HepG2 (cell line): ENCODE data around the gene TIA1. TPM values are rescaled to one million over a fixed set of nuclear protein-coding genes. Genes with fewer than 3 reads are reported as not detected.

Experiments used
- ARNT2 ChIP-seq: sonication (generic); formaldehyde crosslinking; IDR thresholded peaks from 2 replicates; pipeline ENCODE4 v1.8.0; 2022; ENCODE audit warnings: mild to moderate bottlenecking, low read depth, missing genetic modification reagents, moderate library complexity
- E2F1 ChIP-seq: sonication (generic); formaldehyde crosslinking; IDR thresholded peaks from 2 replicates; pipeline ENCODE4 v1.5.0; 2020; ENCODE audit warnings: missing genetic modification reagents
- FOXO1 ChIP-seq: sonication (generic); formaldehyde crosslinking; IDR thresholded peaks from 2 replicates; pipeline ENCODE4 v1.4.0; 2020; ENCODE audit warnings: missing genetic modification reagents
- NAIF1 ChIP-seq: sonication (generic); formaldehyde crosslinking; IDR thresholded peaks from 2 replicates; pipeline ENCODE4 v1.5.0; 2020; ENCODE audit warnings: mild to moderate bottlenecking, missing genetic modification reagents, borderline replicate concordance
- NFE2 ChIP-seq: sonication (generic); formaldehyde crosslinking; IDR thresholded peaks from 2 replicates; pipeline ENCODE4 v1.4.0; 2020; ENCODE audit warnings: missing genetic modification reagents
- PBX2 ChIP-seq: IDR thresholded peaks from 2 replicates; pipeline ENCODE4 v1.6.1; 2016; ENCODE audit warnings: control low read depth
- PITX1 ChIP-seq: sonication (generic); formaldehyde crosslinking; IDR thresholded peaks from 2 replicates; pipeline ENCODE4 v1.5.1; 2020; ENCODE audit warnings: mild to moderate bottlenecking, missing genetic modification reagents
- RCOR2 ChIP-seq: IDR thresholded peaks from 2 replicates; pipeline ENCODE4 v1.6.1; 2016; ENCODE audit warnings: missing biosample characterization, missing genetic modification reagents
- RORA ChIP-seq: sonication (generic); formaldehyde crosslinking; IDR thresholded peaks from 2 replicates; pipeline ENCODE4 v1.5.0; 2020; ENCODE audit warnings: mild to moderate bottlenecking, missing genetic modification reagents, moderate library complexity
- SKI ChIP-seq: fragments of 450-650 bp; IDR thresholded peaks from one replicate; pipeline ENCODE4 v1.6.1; 2018; ENCODE audit warnings: mild to moderate bottlenecking; ENCODE audit not compliant: partially characterized antibody
- SMAD3 ChIP-seq: sonication (generic); formaldehyde crosslinking; IDR thresholded peaks from 2 replicates; pipeline ENCODE4 v1.4.0; 2020; ENCODE audit warnings: missing genetic modification reagents
- SNAI1 ChIP-seq: sonication (generic); formaldehyde crosslinking; IDR thresholded peaks from 2 replicates; pipeline ENCODE4 v1.5.0; 2020; ENCODE audit warnings: mild to moderate bottlenecking, missing genetic modification reagents, borderline replicate concordance
- U2AF1 ChIP-seq: fragments of 200-400 bp; formaldehyde crosslinking; optimal IDR thresholded peaks from 2 replicates; pipeline ENCODE3; 2017; ENCODE audit warnings: mild to moderate bottlenecking, low read depth, low read length
- ZBTB4 ChIP-seq: sonication (generic); formaldehyde crosslinking; IDR thresholded peaks from 2 replicates; pipeline ENCODE4 v1.4.0; 2020; ENCODE audit warnings: missing genetic modification reagents, mild to moderate bottlenecking, borderline replicate concordance
- ZMAT5 ChIP-seq: sonication (generic); formaldehyde crosslinking; IDR thresholded peaks from 2 replicates; pipeline ENCODE4 v1.5.0; 2020; ENCODE audit warnings: mild to moderate bottlenecking, low read depth, missing genetic modification reagents, borderline replicate concordance
- ZNF280D ChIP-seq: sonication (generic); formaldehyde crosslinking; IDR thresholded peaks from 2 replicates; pipeline ENCODE4 v1.5.1; 2020; ENCODE audit warnings: mild to moderate bottlenecking, missing genetic modification reagents
- polyA plus RNA-seq, 8 experiments: library from polyadenylated mRNA; depleted of rRNA in 3 of 8; stranded (reverse) in 7 of 8; unstranded in 1 of 8; fragments of >200 nt; fragmentation: Illumina TruSeq in 4 of 8; extraction: Trizol in 4 of 8; gene quantifications; 2 replicates each; pipeline versions ENCODE4 v1.2.1 to v1.2.3, GENCODE V29; 2011 to 2016; ENCODE audit warnings: low read depth in 4 of 8, missing spikeins in 1 of 8, mixed read lengths in 1 of 8; ENCODE audit not compliant: insufficient read depth in 1 of 8
- total RNA-seq, 5 experiments: library from RNA; depleted of rRNA; stranded (reverse); fragments of >200 nt; fragmentation: Illumina TruSeq; extraction: Trizol; gene quantifications; 2 replicates each; pipeline ENCODE4 v1.2.3, GENCODE V29; 2016; ENCODE audit warnings: low read depth in 1 of 5

The TIA1 gene
- total and polyA plus RNA-seq, 2 of the 13 experiments (the other 11 are each of a cell fraction or from before 2014, with no cell fraction given): 209 to 319 TPM

GRCh38 chr2:70190418-70191243 lies 57.8 kb downstream of the TIA1 start, which contains the start of gene C2orf42 (continued):
- peak; percentile 64 for TF ChIP-seq E2F1 (CRISPR knock-in tag)
- TF ChIP-seq PITX1 (CRISPR knock-in tag): peak; percentile 86
- TF ChIP-seq FOXO1: peak; percentile 86
- TF ChIP-seq NFE2 (CRISPR knock-in tag): peak; percentile 58; the same call in 1 of the 2 replicates
- TF ChIP-seq NAIF1 (CRISPR knock-in tag): no peak; the same call in 1 of the 2 replicates
- 0 out of 2 replicates have a peak, but pooled peaks have one; percentile 34 for TF ChIP-seq SNAI1 (CRISPR knock-in tag)
- no peak for TF ChIP-seq RORA
- no peak for TF ChIP-seq ZNF280D (CRISPR knock-in tag)
- no peak for TF ChIP-seq U2AF1
- peak; percentile 45; the same call in 1 of the 2 replicates for TF ChIP-seq ARNT2 (CRISPR knock-in tag)
- peak; percentile 87; the same call in 1 of the 2 replicates for TF ChIP-seq SMAD3 (CRISPR knock-in tag)
- no peak; the same call in none of the 2 replicates for TF ChIP-seq RCOR2 (CRISPR knock-in tag)
- TF ChIP-seq SKI: peak; percentile 26
- TF ChIP-seq PBX2 (CRISPR knock-in tag): no peak
- peak; percentile 80; the same call in 1 of the 2 replicates for TF ChIP-seq ZBTB4
- no peak for TF ChIP-seq ZMAT5 (CRISPR knock-in tag)
